BLaER1 (cell line): ENCODE data around the gene ERICH2.
"Not testable (repeated sequence)": the region's sequence is repeated elsewhere in the genome, so short reads cannot be mapped to it uniquely, and the experiment has no call there.

Experiments
- H3K27ac ChIP-seq: shearing (Covaris generic); formaldehyde crosslinking; 2 replicates; pipeline ENCODE4 v1.8.1; 2022
- H3K27me3 ChIP-seq: shearing (Covaris generic); formaldehyde crosslinking; 2 replicates; pipeline ENCODE4 v1.8.1; 2022
- H3K36me3 ChIP-seq: shearing (Covaris generic); formaldehyde crosslinking; 2 replicates; pipeline ENCODE4 v1.8.1; 2022
- H3K4me1 ChIP-seq: shearing (Covaris generic); formaldehyde crosslinking; 2 replicates; pipeline ENCODE4 v1.8.1; 2022
- H3K4me2 ChIP-seq: shearing (Covaris generic); formaldehyde crosslinking; 2 replicates; pipeline ENCODE4 v1.8.1; 2022
- H3K4me3 ChIP-seq: shearing (Covaris generic); formaldehyde crosslinking; 2 replicates; pipeline ENCODE4 v1.8.1; 2022
- H3K9ac ChIP-seq: shearing (Covaris generic); formaldehyde crosslinking; 2 replicates; pipeline ENCODE4 v1.8.1; 2022
- H3K9me3 ChIP-seq: shearing (Covaris generic); formaldehyde crosslinking; 2 replicates; pipeline ENCODE4 v1.8.1; 2022
- H4K20me1 ChIP-seq: shearing (Covaris generic); formaldehyde crosslinking; 2 replicates; pipeline ENCODE4 v1.8.1; 2022
- Cebpa-rat ChIP-seq: shearing (Covaris generic); IDR thresholded peaks from 2 replicates; pipeline ENCODE4 v1.8.1; 2022

The ERICH2 gene

GRCh38 chr2:170770008-170770605, at the start of gene ERICH2:
Gene ERICH2 (plus strand): TSS chr2:170770378. CDS start chr2:170770682, 304 bp downstream.
- TF ChIP-seq Cebpa-rat = no peak
- H3K4me2 ChIP-seq = peak within 1 kb of the TSS; percentile 90
- no peaks in the 10 kb centered on the region for H3K36me3 ChIP-seq
- peak within 1 kb of the TSS; percentile 69 for H3K9ac ChIP-seq
- H3K4me3 ChIP-seq = peak within 1 kb of the TSS; percentile 80
- H4K20me1 ChIP-seq = no peaks in the 10 kb centered on the region
- H3K9me3 ChIP-seq = no peaks in the 10 kb centered on the region
- H3K4me1 ChIP-seq = peaks cover 15% of the 10 kb centered on the region
- H3K27me3 ChIP-seq = peaks cover 13% of the 10 kb centered on the region
- H3K27ac ChIP-seq = no peak within 1 kb of the TSS; the same call in 1 of the 2 replicates

GRCh38 chr2:170721678-170722077, 48.5 kb upstream of the ERICH2 start:
- H3K4me2 ChIP-seq = no peak overlapping the region

GRCh38 chr2:170722301-170722700, 47.9 kb upstream of the ERICH2 start:
- Histone ChIP-seq H3K27me3 (peaks cover 12% of the 10 kb centered on the region), H3K4me2 (no peak overlapping the region), H3K9ac (no peak overlapping the region), H3K27ac (no peak overlapping the region), H4K20me1 (no peaks in the 10 kb centered on the region), H3K9me3 (peaks cover 4% of the 10 kb centered on the region), H3K4me1 (no peaks in the 10 kb centered on the region), H3K4me3 (no peak overlapping the region), H3K36me3 (no peaks in the 10 kb centered on the region)
- TF ChIP-seq Cebpa-rat = no peak

More at GRCh38 chr2:170721678-170722077, 48.5 kb upstream of the ERICH2 start:
- Histone ChIP-seq H3K27ac (no peak overlapping the region), H3K4me1 (no peaks in the 10 kb centered on the region), H3K36me3 (no peaks in the 10 kb centered on the region), H3K27me3 (peaks cover 19% of the 10 kb centered on the region), H4K20me1 (no peaks in the 10 kb centered on the region), H3K4me3 (no peak overlapping the region), H3K9ac (no peak overlapping the region), H3K9me3 (peaks cover 10% of the 10 kb centered on the region)
- TF ChIP-seq Cebpa-rat = no peak; the same call in 1 of the 2 replicates

GRCh38 chr2:170723446-170723958, 46.7 kb upstream of the ERICH2 start:
- H3K4me2 ChIP-seq = no peak overlapping the region

GRCh38 chr2:170733798-170734600, 36.2 kb upstream of the ERICH2 start:
- no peak overlapping the region for H3K4me2 ChIP-seq
- no peaks in the 10 kb centered on the region for H4K20me1 ChIP-seq
- H3K4me3 ChIP-seq = no peak overlapping the region
- H3K27ac ChIP-seq = no peak overlapping the region
- H3K27me3 ChIP-seq = no peaks in the 10 kb centered on the region
- no peak overlapping the region for H3K9ac ChIP-seq
- H3K4me1 ChIP-seq = no peaks in the 10 kb centered on the region
- no peaks in the 10 kb centered on the region; the same call in 1 of the 2 replicates for H3K9me3 ChIP-seq
- TF ChIP-seq Cebpa-rat = no peak
- H3K36me3 ChIP-seq = no peaks in the 10 kb centered on the region

More at GRCh38 chr2:170723446-170723958, 46.7 kb upstream of the ERICH2 start:
- Histone ChIP-seq H3K27ac (no peak overlapping the region), H3K4me1 (no peaks in the 10 kb centered on the region), H4K20me1 (no peaks in the 10 kb centered on the region), H3K36me3 (no peaks in the 10 kb centered on the region), H3K4me3 (no peak overlapping the region), H3K9ac (no peak overlapping the region), H3K27me3 (peaks cover under 1% of the 10 kb centered on the region; the same call in 1 of the 2 replicates), H3K9me3 (no peaks in the 10 kb centered on the region)
- TF ChIP-seq Cebpa-rat = no peak

- not testable (repeated sequence) for H3K4me1 ChIP-seq, H3K36me3 ChIP-seq, H3K27me3 ChIP-seq, H3K4me3 ChIP-seq, H3K4me2 ChIP-seq, H4K20me1 ChIP-seq, H3K9ac ChIP-seq, H3K9me3 ChIP-seq, H3K27ac ChIP-seq
Measured at GRCh38 chr2:170734601-170735000, 35.6 kb upstream of the ERICH2 start.

- H3K27ac ChIP-seq = no peak overlapping the region
- no peaks in the 10 kb centered on the region for H3K36me3 ChIP-seq
- H4K20me1 ChIP-seq = no peaks in the 10 kb centered on the region
- H3K9me3 ChIP-seq = no peaks in the 10 kb centered on the region; the same call in 1 of the 2 replicates
- H3K9ac ChIP-seq = no peak overlapping the region
- TF ChIP-seq Cebpa-rat = no peak
- H3K4me3 ChIP-seq = no peak overlapping the region
- H3K4me1 ChIP-seq = no peaks in the 10 kb centered on the region
- H3K4me2 ChIP-seq = no peak overlapping the region
- no peaks in the 10 kb centered on the region for H3K27me3 ChIP-seq
Measured at GRCh38 chr2:170736628-170737027, 33.5 kb upstream of the ERICH2 start.

- Histone ChIP-seq H3K4me2 (no peak overlapping the region), H4K20me1 (no peaks in the 10 kb centered on the region), H3K4me3 (no peak overlapping the region), H3K36me3 (no peaks in the 10 kb centered on the region), H3K4me1 (no peaks in the 10 kb centered on the region), H3K9ac (no peak overlapping the region), H3K9me3 (no peaks in the 10 kb centered on the region; the same call in 1 of the 2 replicates), H3K27me3 (no peaks in the 10 kb centered on the region), H3K27ac (no peak overlapping the region)
- TF ChIP-seq Cebpa-rat = no peak
Measured at GRCh38 chr2:170737406-170737805, 32.8 kb upstream of the ERICH2 start.

GRCh38 chr2:170737821-170738220, 32.4 kb upstream of the ERICH2 start:
- Histone ChIP-seq H3K4me1 (no peaks in the 10 kb centered on the region), H3K9ac (no peak overlapping the region), H3K4me2 (no peak overlapping the region), H3K36me3 (no peaks in the 10 kb centered on the region), H4K20me1 (no peaks in the 10 kb centered on the region), H3K27me3 (no peaks in the 10 kb centered on the region), H3K9me3 (no peaks in the 10 kb centered on the region; the same call in 1 of the 2 replicates), H3K4me3 (no peak overlapping the region), H3K27ac (no peak overlapping the region)
- TF ChIP-seq Cebpa-rat = no peak

GRCh38 chr2:170739048-170739447, 31.1 kb upstream of the ERICH2 start:
- H3K4me1 ChIP-seq = no peaks in the 10 kb centered on the region
- no peaks in the 10 kb centered on the region for H3K27me3 ChIP-seq
- no peaks in the 10 kb centered on the region; the same call in 1 of the 2 replicates for H3K9me3 ChIP-seq
- TF ChIP-seq Cebpa-rat = no peak
- H3K36me3 ChIP-seq = no peaks in the 10 kb centered on the region
- H3K4me3 ChIP-seq = no peak overlapping the region
- no peaks in the 10 kb centered on the region for H4K20me1 ChIP-seq
- H3K9ac ChIP-seq = no peak overlapping the region
- no peak overlapping the region for H3K27ac ChIP-seq
- no peak overlapping the region for H3K4me2 ChIP-seq
